Ishikawa (cell line): ENCODE measurements around the gene FAM81A.

ENCODE experiments used
- CEBPB ChIP-seq: IDR thresholded peaks from 2 replicates; pipeline ENCODE4 v1.6.1; 2012
- EGR1 ChIP-seq: IDR thresholded peaks from 2 replicates; pipeline ENCODE4 v1.6.1; 2012
- EP300 ChIP-seq: IDR thresholded peaks from 2 replicates; pipeline ENCODE4 v1.6.1; 2012; ENCODE audit warnings: borderline replicate concordance
- NFIC ChIP-seq: IDR thresholded peaks from 2 replicates; pipeline ENCODE4 v1.6.1; 2012
- TAF1 ChIP-seq: IDR thresholded peaks from 2 replicates; pipeline ENCODE4 v1.6.1; 2012; ENCODE audit warnings: low read depth, mild to moderate bottlenecking
- TEAD4 ChIP-seq: IDR thresholded peaks from 2 replicates; pipeline ENCODE4 v1.6.1; 2012
- YY1 ChIP-seq: IDR thresholded peaks from 2 replicates; pipeline ENCODE4 v1.6.1; 2012; ENCODE audit warnings: low read depth
- TF ChIP-seq, protein P1 (sequence below): IDR thresholded peaks from 2 replicates; pipeline ENCODE4 v1.6.1; 2012; ENCODE audit warnings: low read depth, mild to moderate bottlenecking
- TF ChIP-seq, protein P2 (sequence below): IDR thresholded peaks from 2 replicates; pipeline ENCODE4 v1.6.1; 2012

- no peak for TF ChIP-seq YY1
- no peak for TF ChIP-seq EP300
- no peak for TF ChIP-seq EGR1
- no peak for TF ChIP-seq TAF1
- TF ChIP-seq, protein P1, sequence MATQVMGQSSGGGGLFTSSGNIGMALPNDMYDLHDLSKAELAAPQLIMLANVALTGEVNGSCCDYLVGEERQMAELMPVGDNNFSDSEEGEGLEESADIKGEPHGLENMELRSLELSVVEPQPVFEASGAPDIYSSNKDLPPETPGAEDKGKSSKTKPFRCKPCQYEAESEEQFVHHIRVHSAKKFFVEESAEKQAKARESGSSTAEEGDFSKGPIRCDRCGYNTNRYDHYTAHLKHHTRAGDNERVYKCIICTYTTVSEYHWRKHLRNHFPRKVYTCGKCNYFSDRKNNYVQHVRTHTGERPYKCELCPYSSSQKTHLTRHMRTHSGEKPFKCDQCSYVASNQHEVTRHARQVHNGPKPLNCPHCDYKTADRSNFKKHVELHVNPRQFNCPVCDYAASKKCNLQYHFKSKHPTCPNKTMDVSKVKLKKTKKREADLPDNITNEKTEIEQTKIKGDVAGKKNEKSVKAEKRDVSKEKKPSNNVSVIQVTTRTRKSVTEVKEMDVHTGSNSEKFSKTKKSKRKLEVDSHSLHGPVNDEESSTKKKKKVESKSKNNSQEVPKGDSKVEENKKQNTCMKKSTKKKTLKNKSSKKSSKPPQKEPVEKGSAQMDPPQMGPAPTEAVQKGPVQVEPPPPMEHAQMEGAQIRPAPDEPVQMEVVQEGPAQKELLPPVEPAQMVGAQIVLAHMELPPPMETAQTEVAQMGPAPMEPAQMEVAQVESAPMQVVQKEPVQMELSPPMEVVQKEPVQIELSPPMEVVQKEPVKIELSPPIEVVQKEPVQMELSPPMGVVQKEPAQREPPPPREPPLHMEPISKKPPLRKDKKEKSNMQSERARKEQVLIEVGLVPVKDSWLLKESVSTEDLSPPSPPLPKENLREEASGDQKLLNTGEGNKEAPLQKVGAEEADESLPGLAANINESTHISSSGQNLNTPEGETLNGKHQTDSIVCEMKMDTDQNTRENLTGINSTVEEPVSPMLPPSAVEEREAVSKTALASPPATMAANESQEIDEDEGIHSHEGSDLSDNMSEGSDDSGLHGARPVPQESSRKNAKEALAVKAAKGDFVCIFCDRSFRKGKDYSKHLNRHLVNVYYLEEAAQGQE: no peak
- TF ChIP-seq, protein P2, sequence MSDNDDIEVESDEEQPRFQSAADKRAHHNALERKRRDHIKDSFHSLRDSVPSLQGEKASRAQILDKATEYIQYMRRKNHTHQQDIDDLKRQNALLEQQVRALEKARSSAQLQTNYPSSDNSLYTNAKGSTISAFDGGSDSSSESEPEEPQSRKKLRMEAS: no peak
- no peak for TF ChIP-seq CEBPB
- TF ChIP-seq TEAD4: no peak
- TF ChIP-seq NFIC: no peak
Measured at GRCh38 chr15:59439576-59439975, 1.6 kb downstream of the FAM81A start.
